NB4 (cell line): Measurements from ENCODE around the gene SPTA1.
"Not testable (repeated sequence)": the region's sequence is repeated elsewhere in the genome, so short reads cannot be mapped to it uniquely, and the experiment has no call there.

Experiments
- DNase-seq: peaks from one replicate; pipeline ENCODE4 v3.0.0; 2010; ENCODE audit warnings: low read depth
- H3K4me3 ChIP-seq: one replicate; pipeline ENCODE4 v1.5.1; 2011; ENCODE audit warnings: mild to moderate bottlenecking, low read depth, low read length, moderate library complexity
- MYC ChIP-seq: IDR thresholded peaks from 2 replicates; pipeline ENCODE4 v1.6.1; 2011; ENCODE audit warnings: low read depth, low read length
- POLR2A ChIP-seq: IDR thresholded peaks from 2 replicates; pipeline ENCODE4 v1.6.1; 2011; ENCODE audit warnings: mild to moderate bottlenecking; ENCODE audit not compliant: insufficient read length; ENCODE audit errors: extremely low read depth
- TF ChIP-seq, protein P1 (sequence below): IDR thresholded peaks from 2 replicates; pipeline ENCODE4 v1.6.1; 2011; ENCODE audit warnings: low read depth, low read length
- TF ChIP-seq, protein P2 (sequence below): IDR thresholded peaks from one replicate; pipeline ENCODE4 v1.5.1; 2012; ENCODE audit warnings: low read depth, low read length

The SPTA1 gene

DNA sequence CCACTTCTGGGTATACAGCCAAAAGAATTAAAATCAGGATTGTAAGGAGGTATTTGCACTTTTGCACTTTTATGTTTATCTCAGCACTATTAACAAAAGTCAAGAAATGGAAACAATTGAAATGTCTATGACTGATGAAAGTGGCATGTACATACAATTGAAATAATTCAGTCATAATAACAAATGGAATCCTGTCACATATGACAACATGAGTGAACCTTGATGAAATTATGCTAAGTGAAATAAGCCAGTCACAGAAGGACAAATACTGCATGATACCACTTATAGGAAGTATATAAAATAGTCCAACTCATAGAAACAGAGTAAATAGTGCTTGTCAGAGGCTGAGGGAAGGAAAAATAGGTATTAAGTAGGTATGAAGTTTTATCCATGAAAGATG is 3.4 kb upstream of the SPTA1 start:
- no peak for DNase-seq
- TF ChIP-seq, protein P1, sequence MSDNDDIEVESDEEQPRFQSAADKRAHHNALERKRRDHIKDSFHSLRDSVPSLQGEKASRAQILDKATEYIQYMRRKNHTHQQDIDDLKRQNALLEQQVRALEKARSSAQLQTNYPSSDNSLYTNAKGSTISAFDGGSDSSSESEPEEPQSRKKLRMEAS = no peak
- TF ChIP-seq POLR2A = no peak
- TF ChIP-seq MYC = no peak
- TF ChIP-seq, protein P2, sequence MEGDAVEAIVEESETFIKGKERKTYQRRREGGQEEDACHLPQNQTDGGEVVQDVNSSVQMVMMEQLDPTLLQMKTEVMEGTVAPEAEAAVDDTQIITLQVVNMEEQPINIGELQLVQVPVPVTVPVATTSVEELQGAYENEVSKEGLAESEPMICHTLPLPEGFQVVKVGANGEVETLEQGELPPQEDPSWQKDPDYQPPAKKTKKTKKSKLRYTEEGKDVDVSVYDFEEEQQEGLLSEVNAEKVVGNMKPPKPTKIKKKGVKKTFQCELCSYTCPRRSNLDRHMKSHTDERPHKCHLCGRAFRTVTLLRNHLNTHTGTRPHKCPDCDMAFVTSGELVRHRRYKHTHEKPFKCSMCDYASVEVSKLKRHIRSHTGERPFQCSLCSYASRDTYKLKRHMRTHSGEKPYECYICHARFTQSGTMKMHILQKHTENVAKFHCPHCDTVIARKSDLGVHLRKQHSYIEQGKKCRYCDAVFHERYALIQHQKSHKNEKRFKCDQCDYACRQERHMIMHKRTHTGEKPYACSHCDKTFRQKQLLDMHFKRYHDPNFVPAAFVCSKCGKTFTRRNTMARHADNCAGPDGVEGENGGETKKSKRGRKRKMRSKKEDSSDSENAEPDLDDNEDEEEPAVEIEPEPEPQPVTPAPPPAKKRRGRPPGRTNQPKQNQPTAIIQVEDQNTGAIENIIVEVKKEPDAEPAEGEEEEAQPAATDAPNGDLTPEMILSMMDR = no peak
- no peak overlapping the region for H3K4me3 ChIP-seq

DNA sequence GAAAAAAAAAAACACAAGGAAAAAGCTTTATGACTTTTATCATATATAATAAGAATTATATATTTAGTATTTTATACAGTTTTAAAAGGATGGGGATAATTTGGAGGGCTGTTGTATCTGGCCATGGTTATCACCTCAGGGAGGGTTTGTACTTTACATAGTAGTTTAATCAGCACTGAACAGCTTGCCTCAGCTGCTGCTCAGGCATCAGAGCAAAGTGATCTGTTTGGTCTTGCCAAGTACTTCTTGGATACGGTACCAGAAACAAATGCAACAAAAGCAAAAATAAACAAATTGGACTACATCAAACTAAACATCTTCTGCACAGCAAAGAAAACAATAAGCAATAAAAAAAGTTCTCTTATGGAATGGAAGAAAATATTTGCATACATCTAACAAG is 2.6 kb upstream of the SPTA1 start:
- H3K4me3 ChIP-seq = no peak overlapping the region
- TF ChIP-seq POLR2A = no peak
- TF ChIP-seq, protein P2 = no peak
- TF ChIP-seq MYC = no peak
- TF ChIP-seq, protein P1 = no peak
- DNase-seq = no peak

DNA sequence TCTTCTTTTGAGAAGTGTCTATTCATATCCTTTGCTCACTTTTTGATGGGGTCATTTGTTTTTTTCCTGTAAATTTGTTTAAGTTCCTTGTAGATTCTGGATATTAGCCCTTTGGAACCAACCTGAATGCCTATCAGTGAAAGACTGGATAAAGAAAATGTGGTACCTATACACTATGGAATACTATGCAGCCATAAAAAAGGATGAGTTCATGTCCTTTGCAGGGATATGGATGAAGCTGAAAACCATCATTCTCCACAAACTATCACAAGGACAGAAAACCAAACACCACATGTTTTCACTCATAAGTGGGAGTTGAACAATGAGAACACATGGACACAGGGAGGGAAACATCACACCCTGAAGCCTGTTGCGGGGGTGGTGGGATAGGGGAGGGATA is 1.8 kb upstream of the SPTA1 start:
- DNase-seq, H3K4me3 ChIP-seq: not testable (repeated sequence)

DNA sequence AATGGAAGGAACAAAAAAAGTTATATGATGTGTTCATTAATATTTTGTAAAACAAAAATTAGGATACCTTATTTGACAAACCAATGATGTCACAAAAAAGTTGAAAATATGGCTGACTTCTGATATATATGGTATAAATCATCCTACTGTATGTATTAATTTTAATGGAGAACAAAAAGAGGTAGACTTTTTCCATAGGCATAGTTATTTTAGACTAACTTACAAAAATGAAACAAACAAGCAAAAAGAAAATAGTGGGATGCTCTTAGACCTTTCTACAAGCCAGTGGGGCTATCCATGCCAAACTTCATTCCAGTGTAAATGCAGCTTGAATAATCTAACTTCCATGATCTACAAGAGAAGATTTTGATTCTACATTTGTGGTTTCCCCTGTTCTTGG is 522 bp upstream of the SPTA1 start:
- TF ChIP-seq, protein P2 = no peak
- no peak for TF ChIP-seq POLR2A
- TF ChIP-seq, protein P1 = no peak
- no peak overlapping the region for H3K4me3 ChIP-seq
- DNase-seq = no peak

DNA sequence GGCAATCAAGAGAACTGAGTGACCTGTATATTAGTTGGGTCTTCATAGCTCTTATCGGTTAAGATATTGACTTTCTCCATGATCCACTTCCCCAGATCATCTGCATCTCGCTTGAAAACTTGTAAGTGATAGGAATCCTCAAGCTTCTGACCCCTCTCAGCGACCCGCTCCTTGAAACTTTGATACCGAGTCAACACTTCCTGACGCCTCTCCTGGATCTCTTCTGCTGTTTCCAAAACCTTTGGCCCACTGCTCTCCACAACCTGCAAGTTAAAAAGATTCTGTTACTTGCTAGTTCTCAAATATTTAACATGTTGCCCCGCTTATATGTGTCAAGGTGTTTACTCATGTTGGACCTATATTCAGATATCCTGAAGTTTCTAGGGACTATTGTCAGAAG is 1.4 kb downstream of the SPTA1 start:
- H3K4me3 ChIP-seq = no peak overlapping the region
- TF ChIP-seq POLR2A (no peak), MYC (no peak)
- TF ChIP-seq, protein P2 = no peak
- TF ChIP-seq, protein P1 = no peak
- DNase-seq = no peak

DNA sequence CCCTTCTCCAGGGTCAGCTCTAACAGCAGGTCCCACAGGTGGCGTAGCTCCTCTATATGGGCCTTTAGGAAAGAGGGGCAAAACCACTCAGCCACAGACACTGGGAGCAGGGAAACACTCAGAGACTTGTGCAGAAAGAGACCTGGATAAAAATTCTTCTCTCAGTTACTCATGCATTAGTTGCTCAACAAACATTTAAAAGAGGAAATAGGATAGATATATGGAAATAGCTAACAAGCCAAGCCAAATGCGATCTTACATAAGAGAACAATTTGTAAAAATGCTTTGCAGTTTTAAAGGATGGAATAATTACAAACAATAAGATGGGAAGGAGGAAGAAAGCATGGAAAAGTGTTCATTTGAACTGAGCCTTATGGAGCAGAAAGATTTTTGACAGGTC is 4.9 kb downstream of the SPTA1 start:
- no peak overlapping the region for H3K4me3 ChIP-seq
- DNase-seq = peak; percentile 2
- no peak for TF ChIP-seq MYC
- TF ChIP-seq, protein P2 = no peak
- TF ChIP-seq, protein P1 = no peak
- no peak for TF ChIP-seq POLR2A
